Measurements from ENCODE around the gene BOLA2B. TPM values are rescaled to one million over a fixed set of nuclear protein-coding genes. Genes with fewer than 3 reads are reported as not detected.
"Not testable (repeated sequence)": the region's sequence is repeated elsewhere in the genome, so short reads cannot be mapped to it uniquely, and the experiment has no call there.

BOLA2B gene
- total RNA-seq = 40.7 TPM

DNA sequence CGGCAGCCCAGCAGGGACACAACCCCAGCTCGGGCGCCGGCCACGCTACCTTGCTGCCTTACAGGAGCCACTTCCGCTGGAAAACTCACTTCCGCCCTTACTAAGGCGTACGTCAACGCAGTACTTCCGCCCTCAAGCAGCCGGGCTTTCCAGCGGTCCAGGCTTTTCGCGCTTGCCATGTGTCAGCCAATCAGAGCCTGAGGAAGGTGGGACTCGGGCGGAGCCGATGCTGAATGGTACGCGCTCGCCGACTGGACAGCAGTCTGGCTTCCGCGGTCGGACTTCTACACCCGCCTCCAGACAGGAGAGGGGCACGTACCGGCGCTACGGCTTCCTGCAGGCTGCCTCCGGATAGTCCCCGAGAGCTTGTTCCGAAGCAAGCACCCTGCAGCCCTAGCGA is at the start of gene BOLA2B, which contains the start of gene SLX1A:
TSS of gene BOLA2B (minus strand) at position 52 of the 400 bp plus-strand sequence. CDS start 71 bp downstream, outside the sequence.
TSS of gene SLX1A (plus strand) at position 261 of the 400 bp plus-strand sequence. CDS start 210 bp downstream, outside the sequence.
- not testable (repeated sequence) for DNase-seq

DNA sequence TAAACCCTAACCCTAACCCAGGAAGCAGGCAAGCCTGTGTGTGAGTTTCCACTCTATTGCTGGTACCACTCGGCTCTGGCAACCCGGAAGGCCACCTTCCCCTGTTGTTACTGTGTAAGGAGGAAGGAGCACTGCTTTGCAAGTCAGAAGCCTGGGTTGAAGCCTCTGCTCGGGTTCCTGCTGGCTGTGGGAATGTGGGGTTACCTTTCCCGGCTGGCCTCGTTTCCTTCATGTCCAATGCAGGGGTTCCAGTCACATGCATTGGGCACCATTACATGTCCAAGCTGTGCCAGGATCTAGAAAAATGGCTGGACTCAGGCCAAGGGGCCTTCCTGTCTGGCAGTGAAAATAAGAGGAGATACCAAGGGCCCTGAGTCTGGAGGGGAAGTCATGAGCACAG is 23.6 kb upstream of the BOLA2B start:
- DNase-seq = not testable (repeated sequence)

DNA sequence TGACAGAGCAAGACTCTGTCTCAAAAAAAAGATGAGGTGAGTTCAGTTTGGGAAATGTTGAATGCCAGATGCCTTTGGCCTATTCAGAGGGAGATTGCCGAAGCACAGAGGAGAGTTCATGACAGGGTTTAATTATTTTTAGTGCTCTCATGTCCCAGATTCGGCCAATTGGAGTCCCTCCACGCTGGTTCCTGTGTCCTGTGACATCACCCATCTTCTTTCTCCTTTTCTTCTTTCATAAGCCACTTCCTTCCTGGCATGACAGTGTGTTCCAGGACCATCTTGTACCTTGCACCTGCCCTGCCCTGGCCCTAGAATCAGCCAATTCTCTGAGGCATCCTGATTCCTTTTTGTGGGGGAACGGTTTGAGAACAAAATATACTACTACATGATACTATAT is 17.9 kb upstream of the BOLA2B start:
- not testable (repeated sequence) for DNase-seq

DNA sequence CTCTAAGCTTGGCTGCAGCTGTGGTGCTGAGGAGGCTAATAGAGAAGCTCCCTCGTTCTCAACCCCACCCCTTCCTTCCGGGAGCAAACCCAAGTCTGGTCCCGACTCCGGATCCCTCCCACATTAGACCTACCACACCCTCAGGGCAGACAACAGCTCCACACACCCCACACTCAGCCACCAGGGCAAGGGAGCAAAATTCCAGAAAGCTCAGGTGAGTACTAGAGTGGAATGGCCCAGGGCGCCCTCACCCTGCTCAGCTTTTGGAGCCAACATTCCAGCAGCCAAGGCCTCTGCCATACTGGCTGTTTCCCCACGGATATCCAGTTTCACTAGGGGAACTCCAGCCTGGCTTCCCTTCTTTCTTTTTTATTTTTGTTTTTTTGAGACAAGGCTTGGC is 15.6 kb upstream of the BOLA2B start:
- not testable (repeated sequence) for DNase-seq

DNA sequence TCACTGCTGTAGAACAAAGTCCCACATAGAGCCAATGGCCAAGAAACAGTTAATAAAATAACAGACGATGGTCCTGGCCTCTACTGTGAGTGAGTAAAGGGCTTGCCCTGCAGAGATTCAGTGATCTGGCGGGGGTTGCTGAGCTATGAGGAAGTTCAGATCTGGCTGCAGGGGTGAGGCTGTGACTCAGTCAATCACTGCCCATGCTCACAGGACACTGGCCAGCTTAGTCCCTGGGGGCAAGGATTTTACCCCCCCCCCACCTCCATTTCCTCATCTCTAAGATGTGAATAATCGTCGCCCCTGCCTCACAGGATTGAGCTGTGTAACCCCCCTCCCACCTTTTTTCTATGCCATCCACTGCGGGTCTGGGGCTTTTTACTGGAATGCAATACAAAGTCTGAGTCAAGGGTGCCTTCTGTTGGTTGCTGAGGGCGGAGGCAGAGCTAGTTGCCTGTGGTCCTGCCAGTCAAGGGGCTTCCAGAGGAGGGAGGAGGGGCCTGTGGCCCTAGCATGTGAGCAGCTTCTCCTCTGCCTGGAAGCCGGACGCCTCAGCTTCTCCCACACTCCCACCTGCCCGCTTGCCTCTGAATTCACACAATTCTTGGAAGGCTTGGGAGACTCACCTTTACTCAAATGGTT is 13.7 kb upstream of the BOLA2B start:
- DNase-seq = not testable (repeated sequence)

DNA sequence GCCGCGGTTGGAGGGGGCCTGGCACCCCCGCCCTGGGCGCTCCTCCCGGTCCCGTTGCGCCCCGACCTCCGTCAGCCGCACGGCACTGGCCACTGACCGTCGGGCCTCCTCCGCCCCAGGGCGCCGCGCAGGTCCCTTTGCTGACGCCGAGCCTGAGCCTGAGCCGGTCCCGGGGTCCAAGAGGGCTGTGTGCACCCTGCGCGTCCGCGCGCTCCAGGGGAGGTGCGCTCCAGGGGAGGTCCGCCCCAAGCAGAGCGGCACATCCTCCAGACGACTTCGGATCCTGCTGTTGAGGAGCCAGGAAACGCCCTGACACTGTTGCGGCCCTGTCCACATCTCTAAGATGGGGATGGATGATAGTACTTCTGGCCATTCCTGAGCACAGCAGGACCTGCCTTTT is 12.8 kb upstream of the BOLA2B start:
- DNase-seq = not testable (repeated sequence)

DNA sequence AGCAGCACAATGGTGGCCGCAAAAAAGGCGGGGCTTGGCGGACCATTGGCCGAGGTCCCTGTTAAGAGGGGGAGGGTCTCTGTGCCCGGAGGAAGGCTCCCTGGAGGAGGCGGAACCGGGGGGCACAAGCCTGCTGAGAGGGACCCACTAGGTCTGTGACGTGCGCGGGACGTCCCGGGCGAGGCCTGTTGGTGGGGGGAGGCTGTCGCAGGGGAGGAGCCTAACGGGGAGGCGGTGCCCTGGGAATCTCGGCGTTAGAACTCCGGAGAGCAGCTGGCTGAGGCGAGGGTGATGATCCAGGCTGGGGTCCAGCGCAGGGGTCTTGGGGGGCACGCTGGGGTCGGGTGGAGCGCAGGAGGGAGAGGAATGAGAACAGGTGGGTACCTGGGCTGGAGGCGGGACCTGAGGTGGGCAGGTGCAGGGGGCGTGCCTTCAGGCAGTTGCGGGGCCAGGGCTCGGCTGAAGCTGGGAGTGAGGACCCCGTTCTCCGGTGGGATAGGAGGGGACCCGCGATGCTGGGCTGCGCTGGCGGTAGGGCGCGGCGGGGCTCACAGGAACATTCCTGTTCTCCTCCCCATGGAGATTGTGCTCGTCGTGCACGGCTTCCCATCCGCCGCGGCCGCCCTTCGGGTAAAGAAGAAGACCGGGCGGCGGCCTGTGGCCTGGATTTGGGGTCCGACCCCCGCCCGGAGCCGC is 12.2 kb upstream of the BOLA2B start:
- not testable (repeated sequence) for DNase-seq

DNA sequence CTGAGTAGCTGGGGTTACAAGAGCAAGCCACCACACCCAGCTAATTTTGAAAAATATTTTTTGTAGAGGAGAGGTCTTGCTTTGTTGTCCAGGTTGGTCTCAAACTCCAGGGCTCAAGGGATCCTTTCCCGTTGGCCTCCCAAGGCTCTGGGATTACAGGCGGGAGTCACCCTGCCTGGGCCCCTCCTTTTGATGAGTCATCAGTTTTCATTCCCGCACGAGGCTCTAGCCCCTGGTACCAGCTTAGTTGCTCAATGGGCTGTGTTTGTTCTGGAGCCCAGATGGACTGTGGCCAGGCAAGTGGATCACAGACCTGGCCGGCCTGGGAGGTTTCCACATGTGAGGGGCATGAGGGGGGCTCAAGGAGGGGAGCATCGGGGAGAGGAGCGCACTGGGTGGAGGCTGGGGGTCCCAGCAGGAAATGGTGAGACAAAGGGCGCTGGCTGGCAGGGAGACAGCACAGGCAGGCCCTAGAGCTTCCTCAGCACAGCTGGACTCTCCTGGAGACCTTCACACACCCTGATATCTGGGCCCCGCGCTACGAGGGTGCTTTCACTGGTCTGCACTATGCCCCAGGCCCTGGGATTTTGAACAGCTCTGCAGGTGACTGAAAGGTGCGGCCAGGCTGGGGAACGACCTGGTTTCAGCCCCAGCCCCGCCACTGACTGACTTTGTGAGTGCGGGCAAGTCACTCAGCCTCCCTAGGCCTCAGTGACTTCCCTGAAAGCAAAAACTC is 6.3 kb upstream of the BOLA2B start:
- not testable (repeated sequence) for DNase-seq

DNA sequence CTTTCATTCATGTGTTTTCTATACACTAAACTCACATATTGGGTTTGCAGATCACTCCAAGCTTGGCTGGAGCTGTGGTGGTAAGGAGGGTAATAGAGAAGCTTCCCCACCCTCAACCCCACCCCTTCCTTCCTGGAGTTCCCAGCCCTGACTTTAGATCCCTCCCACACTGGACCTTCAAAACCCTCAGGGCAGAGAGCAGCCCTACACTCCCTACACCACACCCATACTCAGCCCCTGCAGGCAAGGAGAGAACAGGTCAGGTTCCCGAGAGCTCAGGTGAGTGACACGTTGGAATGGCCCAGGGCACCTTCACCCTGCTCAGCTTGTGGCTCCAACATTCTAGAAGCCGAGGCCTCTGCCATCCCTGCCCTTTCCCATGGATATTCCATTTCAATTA is 5.6 kb upstream of the BOLA2B start, which contains the start of gene SULT1A3:
TSS of gene SULT1A3 (plus strand) at position 207 of the 400 bp plus-strand sequence. CDS start 1,474 bp downstream, outside the sequence.
- DNase-seq = not testable (repeated sequence)

DNA sequence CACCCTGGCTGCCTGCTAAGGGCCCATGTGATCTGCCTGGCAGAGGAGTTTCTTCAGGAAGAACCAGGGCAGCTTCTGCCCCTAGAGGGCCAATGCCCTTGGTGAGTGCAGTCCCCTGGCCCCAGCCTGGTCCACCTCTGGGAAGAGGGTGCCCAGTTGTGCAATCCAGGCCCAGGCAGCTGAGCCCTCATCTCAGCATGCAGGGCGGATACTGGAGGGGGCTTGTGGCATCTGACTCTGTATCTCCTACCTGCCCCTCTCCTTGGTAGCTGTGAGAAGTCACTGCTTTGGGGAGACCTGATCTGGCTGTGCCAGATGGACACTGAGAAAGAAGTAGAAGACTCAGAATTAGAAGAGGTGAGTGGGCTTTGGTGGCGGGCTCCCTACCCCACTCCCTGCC is 3.5 kb upstream of the BOLA2B start:
- DNase-seq = not testable (repeated sequence)

DNA sequence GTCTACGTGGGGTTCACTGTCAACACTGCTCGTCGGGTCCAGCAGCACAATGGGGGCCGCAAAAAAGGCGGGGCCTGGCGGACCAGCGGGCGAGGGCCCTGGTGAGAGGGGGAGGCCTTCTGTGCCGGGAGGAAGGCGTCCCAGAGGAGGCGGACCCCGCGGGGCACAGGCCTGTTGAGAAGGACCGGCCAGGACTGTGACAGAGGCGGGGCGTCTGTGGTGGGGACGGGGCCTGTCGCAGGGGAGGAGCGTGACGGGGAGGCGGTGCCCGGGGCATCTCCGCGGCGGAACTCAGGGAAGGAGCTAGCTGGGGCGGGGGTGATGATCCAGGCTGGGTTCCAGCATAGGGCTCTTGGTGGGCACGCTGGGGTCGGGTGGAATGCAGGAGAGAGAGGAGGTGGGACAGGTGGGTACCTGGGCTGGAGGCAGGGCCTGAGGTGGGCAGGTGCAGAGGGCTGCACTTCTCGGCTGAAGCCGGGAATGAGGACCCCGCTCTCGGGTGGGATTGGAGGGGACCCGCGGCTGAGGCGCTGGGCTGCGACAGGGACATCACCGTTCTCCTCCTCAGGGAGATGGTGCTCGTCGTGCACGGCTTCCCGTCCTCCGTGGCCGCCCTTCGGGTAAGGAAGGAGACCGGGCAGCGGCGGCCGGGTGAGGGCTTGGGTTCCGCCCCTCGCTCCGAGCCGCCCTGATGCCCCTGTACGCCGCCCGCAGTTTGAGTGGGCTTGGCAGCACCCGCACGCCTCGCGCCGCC is 883 bp upstream of the BOLA2B start:
- DNase-seq = not testable (repeated sequence)

DNA sequence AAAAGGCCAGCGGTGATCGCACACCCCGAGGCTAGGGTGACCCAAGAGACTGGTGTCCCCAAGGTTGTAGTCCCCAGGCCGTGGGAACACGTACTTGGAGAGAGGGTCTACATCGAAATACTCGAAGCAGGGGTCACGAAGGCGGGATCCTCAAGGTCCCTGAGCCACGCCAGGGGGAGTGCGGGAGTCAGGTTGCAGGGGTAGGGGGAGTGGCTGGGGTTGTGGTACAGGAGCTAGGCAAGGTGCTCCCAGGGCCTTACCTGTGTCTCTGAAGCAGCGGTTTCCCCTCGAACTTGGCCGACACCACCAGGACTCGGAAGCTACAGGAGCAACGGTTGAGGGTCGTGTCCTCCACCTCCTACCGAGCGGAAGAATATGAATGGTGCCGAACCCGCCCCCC is 368 bp downstream of the BOLA2B start:
- not testable (repeated sequence) for DNase-seq

DNA sequence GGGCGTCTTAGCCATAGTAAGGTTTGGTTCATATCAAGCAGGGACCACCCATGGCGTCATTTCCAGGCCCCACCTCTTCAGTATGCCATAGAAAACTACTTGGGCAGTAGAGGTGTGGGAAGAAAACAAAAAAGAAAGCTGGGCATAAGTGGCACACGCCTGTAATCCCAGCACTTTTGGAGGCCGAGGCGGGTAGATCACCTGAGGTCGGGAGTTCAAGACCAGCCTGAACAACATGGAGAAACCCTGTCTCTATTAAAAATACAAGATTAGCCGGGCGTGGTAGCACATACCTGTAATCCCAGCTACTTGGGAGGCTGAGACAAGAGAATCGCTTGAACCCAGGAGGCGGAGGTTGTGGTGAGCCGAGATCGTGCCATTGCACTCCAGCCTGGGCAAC is 2.3 kb downstream of the BOLA2B start:
- not testable (repeated sequence) for DNase-seq

DNA sequence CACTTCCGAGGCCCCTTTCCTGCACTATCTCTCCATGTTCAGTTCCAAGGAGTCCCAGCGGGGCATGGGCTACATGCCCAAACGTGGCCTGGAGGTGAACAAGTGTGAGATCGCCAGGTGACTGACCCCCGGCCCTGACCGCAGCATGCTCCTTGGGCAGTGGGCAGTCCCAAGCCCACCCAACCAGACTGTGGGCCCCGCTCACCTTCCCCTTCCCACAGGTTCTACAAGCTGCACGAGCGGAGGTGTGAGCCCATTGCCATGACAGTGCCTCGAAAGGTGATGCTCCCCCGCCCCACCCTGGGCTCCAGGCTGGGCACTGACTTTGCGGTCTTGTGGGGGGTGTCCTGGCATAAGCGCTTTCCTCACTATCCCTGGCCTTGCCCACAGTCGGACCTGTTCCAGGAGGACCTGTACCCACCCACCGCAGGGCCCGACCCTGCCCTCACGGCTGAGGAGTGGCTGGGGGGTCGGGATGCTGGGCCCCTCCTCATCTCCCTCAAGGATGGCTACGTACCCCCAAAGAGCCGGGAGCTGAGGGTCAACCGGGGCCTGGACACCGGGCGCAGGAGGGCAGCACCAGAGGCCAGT is 5.4 kb downstream of the BOLA2B start:
- DNase-seq = no peak

DNA sequence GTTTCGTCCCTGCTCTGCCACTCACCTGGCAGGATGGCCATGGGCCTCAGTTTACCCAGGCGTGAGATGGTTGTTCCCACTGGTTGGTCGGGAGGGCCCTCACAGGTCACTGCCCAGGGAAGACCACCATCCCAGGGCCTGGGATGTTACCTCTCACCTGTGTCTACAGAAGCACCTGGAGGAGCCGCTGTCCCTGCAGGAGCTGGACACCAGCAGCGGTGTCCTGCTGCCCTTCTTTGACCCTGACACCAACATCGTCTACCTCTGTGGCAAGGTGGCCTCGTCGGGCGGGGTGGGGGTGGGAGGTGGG is 6.0 kb downstream of the BOLA2B start:
- DNase-seq = no peak

DNA sequence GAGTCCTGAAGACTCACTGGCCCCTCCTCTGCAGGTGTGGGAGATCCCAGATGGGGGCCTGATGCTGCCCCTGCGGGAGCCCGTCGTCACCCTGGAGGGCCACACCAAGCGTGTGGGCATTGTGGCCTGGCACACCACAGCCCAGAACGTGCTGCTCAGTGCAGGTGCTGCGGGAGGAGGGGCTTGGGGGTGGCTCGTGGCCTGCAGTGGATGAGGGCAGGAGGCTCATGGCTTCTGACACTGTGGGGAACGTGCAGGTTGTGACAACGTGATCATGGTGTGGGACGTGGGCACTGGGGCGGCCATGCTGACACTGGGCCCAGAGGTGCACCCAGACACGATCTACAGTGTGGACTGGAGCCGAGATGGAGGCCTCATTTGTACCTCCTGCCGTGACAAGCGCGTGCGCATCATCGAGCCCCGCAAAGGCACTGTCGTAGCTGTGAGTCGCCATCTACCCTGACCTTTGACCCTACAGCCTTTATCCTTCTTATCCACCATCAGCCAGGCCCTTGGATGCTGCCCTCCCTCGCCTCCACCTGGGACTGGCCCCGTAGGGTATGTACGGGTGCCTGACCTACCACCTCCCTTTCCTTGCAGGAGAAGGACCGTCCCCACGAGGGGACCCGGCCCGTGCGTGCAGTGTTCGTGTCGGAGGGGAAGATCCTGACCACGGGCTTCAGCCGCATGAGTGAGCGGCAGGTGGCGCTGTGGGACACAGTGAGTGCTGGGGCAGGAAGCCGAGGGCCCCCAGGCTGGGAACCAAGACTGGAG is 6.5 kb downstream of the BOLA2B start:
- DNase-seq = peak; percentile 34

DNA sequence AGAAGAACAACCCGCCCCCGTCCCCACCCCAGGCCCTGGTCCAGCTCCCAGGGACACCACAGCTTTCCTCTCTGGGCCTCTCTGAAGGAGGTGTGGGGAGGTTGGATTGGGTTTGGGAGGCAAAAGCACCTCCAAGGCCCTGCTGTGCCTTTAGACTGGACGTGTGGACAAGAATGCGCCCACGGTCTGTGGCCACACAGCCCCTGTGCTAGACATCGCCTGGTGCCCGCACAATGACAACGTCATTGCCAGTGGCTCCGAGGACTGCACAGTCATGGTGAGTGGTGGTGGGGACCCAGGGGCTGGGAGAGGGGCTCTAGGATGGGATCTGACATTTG is 7.1 kb downstream of the BOLA2B start:
- DNase-seq = no peak

DNA sequence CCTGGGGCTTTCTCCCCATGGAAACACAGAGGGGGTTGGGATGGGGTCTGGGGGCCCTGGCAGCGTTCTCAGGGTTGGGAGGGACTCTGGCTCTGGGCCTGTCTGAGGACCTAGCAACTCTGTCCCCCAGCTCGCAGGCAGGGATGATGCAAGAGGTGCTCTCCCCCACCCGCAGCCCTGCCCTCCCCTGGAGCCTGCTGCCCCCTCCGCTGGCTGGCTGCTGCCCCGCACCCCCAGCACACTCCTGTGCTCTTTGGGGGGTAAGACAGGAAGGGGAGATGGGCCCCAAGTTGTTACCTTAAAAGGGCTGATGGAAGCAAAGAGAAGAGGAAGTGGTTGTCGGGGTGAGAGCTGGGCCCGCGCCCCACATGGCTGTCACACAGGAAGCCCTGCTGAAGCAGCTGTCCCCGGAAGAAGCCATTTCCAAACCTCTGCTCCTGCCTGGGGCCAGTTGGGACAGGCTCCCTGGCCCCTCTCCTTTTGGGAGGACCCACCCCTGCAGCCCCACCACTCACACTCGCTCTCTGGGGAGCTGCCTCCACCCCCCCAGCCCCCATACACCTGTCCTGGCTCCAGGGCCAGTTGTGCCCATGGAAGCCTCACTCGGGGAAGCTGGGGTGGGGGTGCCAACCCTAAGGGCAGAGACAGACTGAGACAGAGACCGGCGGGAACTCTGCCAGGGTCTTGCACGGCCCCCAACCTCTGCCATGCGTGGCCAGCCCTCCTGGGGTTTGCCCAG is 7.6 kb downstream of the BOLA2B start:
- DNase-seq = no peak

DNA sequence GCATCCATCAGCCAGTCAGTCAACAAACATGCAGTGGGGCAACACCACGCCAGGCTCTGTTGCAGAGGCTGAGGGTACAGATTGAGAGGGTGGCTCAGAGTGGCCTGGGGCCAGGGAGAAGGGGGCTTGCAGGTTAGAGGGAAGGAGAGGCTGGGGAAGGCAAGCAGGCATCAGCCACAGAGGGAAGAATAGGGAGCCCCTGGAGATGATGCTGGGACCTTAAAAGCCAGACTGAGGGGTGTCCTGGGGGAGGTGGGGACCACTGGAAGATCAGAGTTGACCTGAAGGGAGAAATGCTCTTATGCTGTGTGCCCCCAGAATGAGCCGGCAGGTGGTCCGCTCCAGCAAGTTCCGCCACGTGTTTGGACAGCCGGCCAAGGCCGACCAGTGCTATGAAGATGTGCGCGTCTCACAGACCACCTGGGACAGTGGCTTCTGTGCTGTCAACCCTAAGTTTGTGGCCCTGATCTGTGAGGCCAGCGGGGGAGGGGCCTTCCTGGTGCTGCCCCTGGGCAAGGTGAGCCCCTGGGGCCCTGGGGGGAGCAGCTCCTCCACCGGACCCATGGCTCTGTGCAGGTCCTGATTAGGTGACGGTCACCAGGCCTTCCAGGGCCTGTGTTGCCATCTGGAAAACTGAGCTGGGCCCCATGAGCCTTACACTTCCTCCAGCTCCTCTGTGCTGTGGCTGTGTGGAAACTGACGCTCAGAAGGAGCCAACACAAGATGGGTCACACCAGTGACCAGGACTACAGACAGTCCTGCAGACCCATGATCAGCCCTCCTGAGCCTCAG is 8.4 kb downstream of the BOLA2B start:
- DNase-seq = no peak

All from tongue (tissue), 2 donors.